SK-N-SH (cell line): ENCODE data around the gene PARK7. TPM values are rescaled to one million over a fixed set of nuclear protein-coding genes. Genes with fewer than 3 reads are reported as not detected.

Source experiments
- CTCF ChIA-PET: fragments of 300-600, 350-600 bp; formaldehyde crosslinking; extraction: SDS; loops from one replicate; lab custom pipeline; 2021; lab: Yijun Ruan, JAX
- POLR2A ChIA-PET: fragments of 350-600 bp; sonication (Branson Sonifier 250); formaldehyde crosslinking; extraction: SDS; loops from one replicate; lab custom pipeline; 2020; ENCODE audit warnings: antibody characterized with exemption, inconsistent platforms; lab: Yijun Ruan, JAX
- DNase-seq: peaks from one replicate; pipeline ENCODE4 v3.0.0; 2012
- H2AFZ ChIP-seq: fragments of 200-600 bp; sonication (generic); 2 replicates; pipeline ENCODE4 v1.8.1; 2016; ENCODE audit warnings: antibody characterized with exemption, mild to moderate bottlenecking, low read depth
- H3F3A ChIP-seq: fragments of 200-600 bp; sonication (generic); replicated peaks from 2 replicates; pipeline ENCODE3; 2016; ENCODE audit warnings: antibody characterized with exemption, mild to moderate bottlenecking; ENCODE audit not compliant: insufficient read depth
- H3K27ac ChIP-seq, 2 experiments: fragments of 200-500 bp in 1 of 2; fragments of 200-600 bp in 1 of 2; sonication (Bioruptor generic) in 1 of 2; sonication (generic), shearing (Covaris generic) in 1 of 2; 2 replicates each; pipeline versions ENCODE4 v1.5.1 to v1.6.1; 2014 to 2016; ENCODE audit warnings: low read depth in 2 of 2, inconsistent platforms in 1 of 2, low read length in 1 of 2, mild to moderate bottlenecking in 1 of 2, mixed read lengths in 1 of 2
- H3K27me3 ChIP-seq: fragments of 200-600 bp; sonication (generic), shearing (Covaris generic); 2 replicates; pipeline ENCODE4 v1.6.1; 2016; ENCODE audit warnings: mixed run types; ENCODE audit not compliant: insufficient read depth
- H3K36me3 ChIP-seq, 2 experiments: fragments of 200-500 bp in 1 of 2; fragments of 200-600 bp in 1 of 2; sonication (Bioruptor generic) in 1 of 2; sonication (generic) in 1 of 2; replicated peaks in 1 of 2; 2 replicates each; pipeline versions ENCODE3 to v1.5.1; 2014 to 2016; ENCODE audit warnings: low read length in 1 of 2, mild to moderate bottlenecking in 1 of 2; ENCODE audit not compliant: insufficient read depth in 2 of 2, control insufficient read depth in 1 of 2
- H3K4me1 ChIP-seq, 2 experiments: fragments of 200-500 bp in 1 of 2; fragments of 200-600 bp in 1 of 2; sonication (Bioruptor generic) in 1 of 2; sonication (generic), shearing (Covaris generic) in 1 of 2; 2 replicates each; pipeline versions ENCODE4 v1.5.1 to v1.6.1; 2014 to 2016; ENCODE audit warnings: low read depth in 1 of 2, low read length in 1 of 2, mixed run types in 1 of 2; ENCODE audit not compliant: insufficient read depth in 2 of 2, control insufficient read depth in 1 of 2
- H3K4me2 ChIP-seq: fragments of 200-600 bp; sonication (generic), shearing (Covaris generic); 2 replicates; pipeline ENCODE4 v1.6.1; 2017; ENCODE audit warnings: mixed run types
- H3K4me3 ChIP-seq, 2 experiments: fragments of 200-500 bp in 1 of 2; fragments of 200-600 bp in 1 of 2; sonication (Bioruptor generic) in 1 of 2; sonication (generic), shearing (Covaris generic) in 1 of 2; 2 replicates each; pipeline versions ENCODE4 v1.5.1 to v1.8.1; 2014 to 2016; ENCODE audit warnings: low read depth in 2 of 2, inconsistent platforms in 1 of 2, low read length in 1 of 2, mild to moderate bottlenecking in 1 of 2, mixed read lengths in 1 of 2, moderate library complexity in 1 of 2
- H3K79me2 ChIP-seq: fragments of 200-600 bp; sonication (generic); 2 replicates; pipeline ENCODE4 v1.8.1; 2017; ENCODE audit warnings: mild to moderate bottlenecking; ENCODE audit not compliant: insufficient read depth
- H3K9ac ChIP-seq: fragments of 200-600 bp; sonication (generic); 2 replicates; pipeline ENCODE4 v1.6.1; 2017; ENCODE audit warnings: mixed run types
- H3K9me2 ChIP-seq: fragments of 200-600 bp; sonication (generic); 2 replicates; pipeline ENCODE4 v1.6.1; 2017; ENCODE audit warnings: mixed run types
- H3K9me3 ChIP-seq: fragments of 200-600 bp; sonication (generic); 2 replicates; pipeline ENCODE4 v1.6.1; 2017; ENCODE audit warnings: mixed run types, mild to moderate bottlenecking, moderate library complexity
- H4K20me1 ChIP-seq: fragments of 200-600 bp; sonication (generic); 2 replicates; pipeline ENCODE4 v1.6.1; 2017; ENCODE audit warnings: mild to moderate bottlenecking, mixed run types; ENCODE audit not compliant: insufficient read depth
- FOSL2 ChIP-seq: IDR thresholded peaks from 2 replicates; pipeline ENCODE4 v1.4.0; 2012; ENCODE audit warnings: low read depth, mild to moderate bottlenecking, moderate library complexity, borderline replicate concordance
- FOXJ3 ChIP-seq: sonication (generic); formaldehyde crosslinking; IDR thresholded peaks from 2 replicates; pipeline ENCODE4 v1.5.1; 2020; ENCODE audit warnings: mild to moderate bottlenecking, missing genetic modification reagents
- FOXM1 ChIP-seq: IDR thresholded peaks from 2 replicates; pipeline ENCODE4 v1.4.0; 2012; ENCODE audit warnings: low read depth, mild to moderate bottlenecking
- GABPA ChIP-seq: IDR thresholded peaks from 2 replicates; pipeline ENCODE4 v1.4.0; 2012; ENCODE audit warnings: low read depth, mild to moderate bottlenecking
- GATA2 ChIP-seq: sonication (generic); formaldehyde crosslinking; IDR thresholded peaks from 2 replicates; pipeline ENCODE4 v1.5.0; 2020; ENCODE audit warnings: mild to moderate bottlenecking, missing genetic modification reagents
- MXI1 ChIP-seq: IDR thresholded peaks from 2 replicates; pipeline ENCODE4 v1.6.1; 2012; ENCODE audit warnings: mild to moderate bottlenecking, low read depth, low read length, improper control_type of control experiment
- NFIC ChIP-seq: IDR thresholded peaks from 2 replicates; pipeline ENCODE4 v1.4.0; 2012; ENCODE audit warnings: borderline replicate concordance
- NRF1 ChIP-seq: IDR thresholded peaks from 2 replicates; pipeline ENCODE4 v1.6.1; 2012; ENCODE audit warnings: low read depth, mild to moderate bottlenecking, low read length
- POLR2AphosphoS5 ChIP-seq: IDR thresholded peaks from 2 replicates; pipeline ENCODE4 v1.6.1; 2012; ENCODE audit warnings: low read depth, low read length
- RAD21 ChIP-seq: IDR thresholded peaks from 2 replicates; pipeline ENCODE4 v1.6.1; 2012; ENCODE audit warnings: mild to moderate bottlenecking, low read length
- RFX5 ChIP-seq: IDR thresholded peaks from 2 replicates; pipeline ENCODE4 v1.6.1; 2012; ENCODE audit warnings: mild to moderate bottlenecking, improper control_type of control experiment, low read length
- TEAD4 ChIP-seq: IDR thresholded peaks from 2 replicates; pipeline ENCODE4 v1.4.0; 2012; ENCODE audit warnings: mild to moderate bottlenecking, borderline replicate concordance; ENCODE audit not compliant: insufficient read depth
- WGBS: methylation state at CpG from one replicate; pipeline ENCODE4 v1.1.6; 2017; ENCODE audit warnings: low lambda C conversion rate; 5-methylcytosine and 5-hydroxymethylcytosine counted together
- polyA plus RNA-seq, 3 experiments: library from polyadenylated mRNA; depleted of rRNA; stranded (reverse); fragments of >200 nt; gene quantifications; 2 replicates each; pipeline ENCODE4 v1.2.3, GENCODE V29; 2012
- TF ChIP-seq, protein P1 (sequence below): IDR thresholded peaks from 2 replicates; pipeline ENCODE4 v1.4.0; 2012; ENCODE audit warnings: low read depth, borderline replicate concordance
- TF ChIP-seq, protein P2 (sequence below): IDR thresholded peaks from 2 replicates; pipeline ENCODE4; 2012
- TF ChIP-seq, protein P3 (sequence below): IDR thresholded peaks from 2 replicates; pipeline ENCODE4 v1.4.0; 2012; ENCODE audit warnings: low read depth, borderline replicate concordance
- TF ChIP-seq, protein P4 (sequence below): fragments of 200-600 bp; sonication (generic); IDR thresholded peaks from 2 replicates; pipeline ENCODE4 v1.6.1; 2017; ENCODE audit warnings: antibody characterized with exemption, mild to moderate bottlenecking, moderate library complexity
- TF ChIP-seq, protein P5 (sequence below): fragments of 150-350 bp; IDR thresholded peaks from 2 replicates; pipeline ENCODE4 v1.6.1; 2017; ENCODE audit warnings: antibody characterized with exemption, low read length, low read depth, borderline replicate concordance

The PARK7 gene
- polyA plus RNA-seq, 1 of the 3 experiments (the other 2 are of a cell fraction), result 415 TPM

DNA sequence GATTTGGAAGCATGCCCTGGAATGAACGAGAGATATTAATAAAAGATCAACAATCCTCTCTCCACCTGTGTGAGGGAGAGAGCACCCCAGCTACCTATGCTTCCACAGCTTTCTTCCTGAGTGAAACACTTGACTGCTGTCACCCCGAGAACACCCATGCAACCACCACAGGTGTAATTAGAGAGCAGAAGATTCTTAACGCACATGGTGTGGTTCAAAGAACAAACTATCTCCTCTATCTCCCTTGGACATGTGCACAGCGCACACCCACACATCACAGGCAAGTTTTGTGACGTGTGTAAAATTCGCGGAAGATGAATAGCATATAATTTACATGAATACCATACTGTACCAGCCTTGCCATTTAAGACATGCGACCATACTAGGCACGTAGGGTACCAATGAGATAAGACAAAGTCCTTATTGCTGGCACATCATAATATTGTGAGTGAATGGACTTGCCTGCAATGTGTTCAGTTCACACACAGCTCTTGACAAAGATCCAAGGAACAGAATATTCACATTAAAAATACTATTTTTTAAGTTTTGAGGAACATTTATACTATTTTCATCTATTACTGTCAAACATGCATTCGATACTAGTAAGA lies 53.0 kb downstream of the PARK7 start:
- DNase-seq, result no peak
- Histone ChIP-seq H3K9me2 (no peaks in the 10 kb centered on the region), H3F3A (peaks cover 40% of the 10 kb centered on the region), H3K27me3 (no peaks in the 10 kb centered on the region), H3K9me3 (no peaks in the 10 kb centered on the region), H3K4me1 (peaks cover 13 to 37% of the 10 kb centered on the region in 2 experiments), H3K36me3 (peaks cover 21 to 45% of the 10 kb centered on the region in 2 experiments), H4K20me1 (peaks cover 12% of the 10 kb centered on the region; the same call in 1 of the 2 replicates), H3K79me2 (peaks cover 78% of the 10 kb centered on the region), H3K4me3 (no peak overlapping the region), H3K27ac (peak overlapping the region in 1 of 2 experiments; percentile 54; a peak in 2 of 4 replicates), H3K9ac (no peak overlapping the region), H3K4me2 (no peak overlapping the region), H2AFZ (no peak overlapping the region)
- TF ChIP-seq FOXJ3 (CRISPR knock-in tag), result no peak
- no peak for TF ChIP-seq GATA2 (CRISPR knock-in tag)
- TF ChIP-seq MXI1, result no peak
- WGBS, result 88% methylated on average over 10 of the region's 10 CpGs
- CTCF ChIA-PET, result interaction anchor here (0.6 to 10.6 kb wide), 53 partner anchors 9 to 1202 kb away, joined by 3 to 293 read pairs (median 4); partner anchors contain the start of genes PARK7 and SLC45A1
- POLR2A ChIA-PET, result interaction anchor here (1.3 kb wide), 1 partner anchor 300 kb away, joined by 4 read pairs; no protein-coding TSS in a partner anchor

DNA sequence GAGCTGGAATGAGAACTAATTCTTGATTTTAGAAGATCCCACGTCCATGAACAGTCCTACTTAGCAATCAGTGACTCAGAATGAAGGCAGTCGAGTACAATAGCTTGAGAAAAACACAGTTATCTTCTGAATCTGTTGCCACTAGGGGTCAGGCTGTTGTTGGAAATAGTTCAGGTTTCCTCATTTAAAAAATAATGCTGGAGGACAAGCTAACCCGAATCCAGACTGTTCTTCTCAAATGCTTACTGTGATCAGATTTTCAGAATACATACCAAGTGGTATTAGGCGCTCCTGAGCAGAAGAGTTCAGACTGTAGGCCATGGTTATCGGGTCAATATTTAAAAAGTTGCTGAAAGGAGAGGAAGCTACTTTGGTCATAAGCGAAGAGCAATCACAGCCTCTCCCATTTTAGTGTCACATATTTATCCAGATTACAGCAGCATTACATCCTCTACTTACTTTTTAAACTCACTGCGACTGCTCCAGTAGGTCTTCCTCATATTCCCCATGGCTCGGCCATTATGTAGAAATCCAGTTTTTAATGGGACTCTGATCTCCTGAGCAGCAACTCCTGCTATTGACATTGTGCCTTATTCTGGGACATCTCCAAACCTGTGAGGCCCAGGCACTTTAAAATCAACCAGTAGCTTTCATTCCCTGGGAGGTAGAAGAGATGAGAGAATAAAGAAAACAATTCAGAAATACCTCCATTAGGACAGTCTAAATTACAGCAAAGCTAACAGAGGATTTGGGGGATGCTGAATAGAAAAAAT lies 53.7 kb downstream of the PARK7 start:
- H2AFZ ChIP-seq, result no peak overlapping the region
- no peaks in the 10 kb centered on the region for H3K27me3 ChIP-seq
- H3K79me2 ChIP-seq, result peaks cover 85% of the 10 kb centered on the region
- peak overlapping the region; percentile 39 to 54 for H3K27ac ChIP-seq
- peaks cover 12% of the 10 kb centered on the region; the same call in 1 of the 2 replicates for H4K20me1 ChIP-seq
- H3K9ac ChIP-seq, result no peak overlapping the region
- H3K4me2 ChIP-seq, result peak overlapping the region; percentile 25; the same call in 1 of the 2 replicates
- H3K4me1 ChIP-seq, result peaks cover 13 to 44% of the 10 kb centered on the region in 2 experiments
- peaks cover 21 to 45% of the 10 kb centered on the region in 2 experiments for H3K36me3 ChIP-seq
- no peaks in the 10 kb centered on the region for H3K9me3 ChIP-seq
- DNase-seq, result peak; percentile 62
- H3F3A ChIP-seq, result peaks cover 48% of the 10 kb centered on the region
- H3K9me2 ChIP-seq, result no peaks in the 10 kb centered on the region
- CTCF ChIA-PET, result interaction anchor here (0.6 to 10.6 kb wide), 61 partner anchors 9 to 1203 kb away, joined by 3 to 293 read pairs (median 4); partner anchors contain the start of genes PARK7 and SLC45A1
- POLR2A ChIA-PET, result interaction anchor here (1.3 kb wide), 1 partner anchor 299 kb away, joined by 4 read pairs; no protein-coding TSS in a partner anchor
- 40% methylated on average over 8 of the region's 8 CpGs for WGBS
- no peak overlapping the region; a peak in 1 of 4 replicates for H3K4me3 ChIP-seq
- TF ChIP-seq TEAD4, result no peak; the same call in 1 of the 2 replicates
- TF ChIP-seq GATA2 (CRISPR knock-in tag), result peak; percentile 95
- TF ChIP-seq MXI1, result no peak
- TF ChIP-seq FOSL2, result peak; percentile 55; the same call in 1 of the 2 replicates
- no peak for TF ChIP-seq NFIC
- TF ChIP-seq, protein P1, sequence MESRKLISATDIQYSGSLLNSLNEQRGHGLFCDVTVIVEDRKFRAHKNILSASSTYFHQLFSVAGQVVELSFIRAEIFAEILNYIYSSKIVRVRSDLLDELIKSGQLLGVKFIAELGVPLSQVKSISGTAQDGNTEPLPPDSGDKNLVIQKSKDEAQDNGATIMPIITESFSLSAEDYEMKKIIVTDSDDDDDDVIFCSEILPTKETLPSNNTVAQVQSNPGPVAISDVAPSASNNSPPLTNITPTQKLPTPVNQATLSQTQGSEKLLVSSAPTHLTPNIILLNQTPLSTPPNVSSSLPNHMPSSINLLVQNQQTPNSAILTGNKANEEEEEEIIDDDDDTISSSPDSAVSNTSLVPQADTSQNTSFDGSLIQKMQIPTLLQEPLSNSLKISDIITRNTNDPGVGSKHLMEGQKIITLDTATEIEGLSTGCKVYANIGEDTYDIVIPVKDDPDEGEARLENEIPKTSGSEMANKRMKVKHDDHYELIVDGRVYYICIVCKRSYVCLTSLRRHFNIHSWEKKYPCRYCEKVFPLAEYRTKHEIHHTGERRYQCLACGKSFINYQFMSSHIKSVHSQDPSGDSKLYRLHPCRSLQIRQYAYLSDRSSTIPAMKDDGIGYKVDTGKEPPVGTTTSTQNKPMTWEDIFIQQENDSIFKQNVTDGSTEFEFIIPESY, result no peak
- no peak for TF ChIP-seq FOXJ3 (CRISPR knock-in tag)
- peak; percentile 80 for TF ChIP-seq RAD21
- TF ChIP-seq, protein P2, sequence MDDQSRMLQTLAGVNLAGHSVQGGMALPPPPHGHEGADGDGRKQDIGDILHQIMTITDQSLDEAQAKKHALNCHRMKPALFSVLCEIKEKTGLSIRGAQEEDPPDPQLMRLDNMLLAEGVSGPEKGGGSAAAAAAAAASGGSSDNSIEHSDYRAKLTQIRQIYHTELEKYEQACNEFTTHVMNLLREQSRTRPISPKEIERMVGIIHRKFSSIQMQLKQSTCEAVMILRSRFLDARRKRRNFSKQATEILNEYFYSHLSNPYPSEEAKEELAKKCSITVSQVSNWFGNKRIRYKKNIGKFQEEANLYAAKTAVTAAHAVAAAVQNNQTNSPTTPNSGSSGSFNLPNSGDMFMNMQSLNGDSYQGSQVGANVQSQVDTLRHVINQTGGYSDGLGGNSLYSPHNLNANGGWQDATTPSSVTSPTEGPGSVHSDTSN, result peak; percentile 44; the same call in 1 of the 2 replicates
- TF ChIP-seq POLR2AphosphoS5, result no peak
- TF ChIP-seq, protein P3, sequence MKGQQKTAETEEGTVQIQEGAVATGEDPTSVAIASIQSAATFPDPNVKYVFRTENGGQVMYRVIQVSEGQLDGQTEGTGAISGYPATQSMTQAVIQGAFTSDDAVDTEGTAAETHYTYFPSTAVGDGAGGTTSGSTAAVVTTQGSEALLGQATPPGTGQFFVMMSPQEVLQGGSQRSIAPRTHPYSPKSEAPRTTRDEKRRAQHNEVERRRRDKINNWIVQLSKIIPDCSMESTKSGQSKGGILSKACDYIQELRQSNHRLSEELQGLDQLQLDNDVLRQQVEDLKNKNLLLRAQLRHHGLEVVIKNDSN, result no peak
- TF ChIP-seq, protein P4, sequence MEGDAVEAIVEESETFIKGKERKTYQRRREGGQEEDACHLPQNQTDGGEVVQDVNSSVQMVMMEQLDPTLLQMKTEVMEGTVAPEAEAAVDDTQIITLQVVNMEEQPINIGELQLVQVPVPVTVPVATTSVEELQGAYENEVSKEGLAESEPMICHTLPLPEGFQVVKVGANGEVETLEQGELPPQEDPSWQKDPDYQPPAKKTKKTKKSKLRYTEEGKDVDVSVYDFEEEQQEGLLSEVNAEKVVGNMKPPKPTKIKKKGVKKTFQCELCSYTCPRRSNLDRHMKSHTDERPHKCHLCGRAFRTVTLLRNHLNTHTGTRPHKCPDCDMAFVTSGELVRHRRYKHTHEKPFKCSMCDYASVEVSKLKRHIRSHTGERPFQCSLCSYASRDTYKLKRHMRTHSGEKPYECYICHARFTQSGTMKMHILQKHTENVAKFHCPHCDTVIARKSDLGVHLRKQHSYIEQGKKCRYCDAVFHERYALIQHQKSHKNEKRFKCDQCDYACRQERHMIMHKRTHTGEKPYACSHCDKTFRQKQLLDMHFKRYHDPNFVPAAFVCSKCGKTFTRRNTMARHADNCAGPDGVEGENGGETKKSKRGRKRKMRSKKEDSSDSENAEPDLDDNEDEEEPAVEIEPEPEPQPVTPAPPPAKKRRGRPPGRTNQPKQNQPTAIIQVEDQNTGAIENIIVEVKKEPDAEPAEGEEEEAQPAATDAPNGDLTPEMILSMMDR, result peak; percentile 75
- TF ChIP-seq, protein P5, sequence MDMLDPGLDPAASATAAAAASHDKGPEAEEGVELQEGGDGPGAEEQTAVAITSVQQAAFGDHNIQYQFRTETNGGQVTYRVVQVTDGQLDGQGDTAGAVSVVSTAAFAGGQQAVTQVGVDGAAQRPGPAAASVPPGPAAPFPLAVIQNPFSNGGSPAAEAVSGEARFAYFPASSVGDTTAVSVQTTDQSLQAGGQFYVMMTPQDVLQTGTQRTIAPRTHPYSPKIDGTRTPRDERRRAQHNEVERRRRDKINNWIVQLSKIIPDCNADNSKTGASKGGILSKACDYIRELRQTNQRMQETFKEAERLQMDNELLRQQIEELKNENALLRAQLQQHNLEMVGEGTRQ, result no peak
- TF ChIP-seq NRF1, result no peak
- peak; percentile 80 for TF ChIP-seq RFX5
- TF ChIP-seq GABPA, result no peak
- TF ChIP-seq FOXM1, result no peak
